Middle frontal gyrus (tissue), 1 donor: Measurements from ENCODE around the gene LPAR2.
A peak's percentile ranks its signal among the peaks of the same experiment; 100 is the strongest.
"Not testable (repeated sequence)": the region's sequence is repeated elsewhere in the genome, so short reads cannot be mapped to it uniquely, and the experiment has no call there.

Experiments used
- DNase-seq: peaks from one replicate; pipeline ENCODE4 v3.0.0-alpha.2; 2015; ENCODE audit warnings: low spot score; ENCODE audit errors: extremely low spot score

LPAR2 gene

GRCh38 chr19:19627621-19628500 lies at the start of gene LPAR2:
LPAR2 (minus strand) TSS chr19:19628220; CDS start chr19:19627275, 945 bp downstream.
- DNase-seq: no peak

- no peak for DNase-seq
Observed at GRCh38 chr19:19677579-19677978, 49.6 kb upstream of the LPAR2 start.

GRCh38 chr19:19674315-19674714 lies 46.3 kb upstream of the LPAR2 start:
- DNase-seq: no peak

- no peak for DNase-seq
Observed at GRCh38 chr19:19672816-19673215, 44.8 kb upstream of the LPAR2 start.

GRCh38 chr19:19670070-19670551 lies 42.1 kb upstream of the LPAR2 start:
- no peak for DNase-seq

- DNase-seq: peak; percentile 93
Observed at GRCh38 chr19:19668230-19669012, 40.4 kb upstream of the LPAR2 start, which contains the start of gene ZNF101. ZNF101 (plus strand) TSS chr19:19668839; CDS start chr19:19668964, 125 bp downstream.

- DNase-seq: not testable (repeated sequence)
Observed at GRCh38 chr19:19665420-19665948, 37.5 kb upstream of the LPAR2 start.

- DNase-seq: peak; percentile 97
Observed at GRCh38 chr19:19663256-19664120, 35.5 kb upstream of the LPAR2 start, which contains the start of gene ATP13A1. ATP13A1 (minus strand) TSS chr19:19663676; CDS start chr19:19663666, 10 bp downstream.

- no peak for DNase-seq
Observed at GRCh38 chr19:19662871-19663255, 34.8 kb upstream of the LPAR2 start.

- DNase-seq: no peak
Observed at GRCh38 chr19:19662344-19662743, 34.3 kb upstream of the LPAR2 start.

- no peak for DNase-seq
Observed at GRCh38 chr19:19661675-19662251, 33.7 kb upstream of the LPAR2 start.

GRCh38 chr19:19661141-19661674 lies 33.2 kb upstream of the LPAR2 start:
- DNase-seq: no peak

- no peak for DNase-seq
Observed at GRCh38 chr19:19659646-19660245, 31.7 kb upstream of the LPAR2 start.

- peak; percentile 40 for DNase-seq
Observed at GRCh38 chr19:19657397-19657783, 29.4 kb upstream of the LPAR2 start.

GRCh38 chr19:19656451-19657396 lies 28.7 kb upstream of the LPAR2 start:
- DNase-seq: no peak

GRCh38 chr19:19655641-19656343 lies 27.8 kb upstream of the LPAR2 start:
- DNase-seq: no peak

GRCh38 chr19:19655051-19655594 lies 27.1 kb upstream of the LPAR2 start:
- no peak for DNase-seq

GRCh38 chr19:19654441-19654840 lies 26.4 kb upstream of the LPAR2 start:
- DNase-seq: no peak
